Measurements from ENCODE around the gene OSM.

GRCh38 chr22:30262917-30263741 is 3.5 kb downstream of the OSM start:
- TF ChIP-seq CTCF (IDR thresholded peaks at IDR 0.05) (peak; percentile 94 to 100 (median 98)), POLR2A (IDR thresholded peaks at IDR 0.05) (no peak)
